Keratinocyte (primary cell): ENCODE measurements around the gene EPHB2. TPM values are rescaled to one million over a fixed set of nuclear protein-coding genes. Genes with fewer than 3 reads are reported as not detected.

Experiments
- DNase-seq: peaks from one replicate; pipeline ENCODE4 v3.0.0-alpha.2; 2011; ENCODE audit warnings: low read depth, missing footprints, low spot score
- FAIRE-seq: peaks from 2 replicates; lab custom pipeline; 2011; peaks lifted over from hg19 to GRCh38; lab: Jason Lieb, UNC
- H2AFZ ChIP-seq: 2 replicates; pipeline ENCODE4 v1.6.0; 2012; ENCODE audit warnings: low read length, control low read depth, inconsistent platforms; ENCODE audit not compliant: control insufficient read depth
- H3K27ac ChIP-seq: 2 replicates; pipeline ENCODE4 v1.5.1; 2011; ENCODE audit warnings: low read length; ENCODE audit not compliant: control insufficient read depth, insufficient read depth
- H3K27me3 ChIP-seq: 3 replicates; pipeline ENCODE4 v1.6.0; 2011; ENCODE audit warnings: low read length; ENCODE audit not compliant: control insufficient read depth, insufficient read depth; ENCODE audit errors: extremely low read depth
- H3K36me3 ChIP-seq, 2 experiments: 2 replicates in 1 of 2; 3 replicates in 1 of 2; pipeline ENCODE4 v1.5.1; 2011; ENCODE audit warnings: low read length in 2 of 2, mild to moderate bottlenecking in 1 of 2; ENCODE audit not compliant: control insufficient read depth in 2 of 2, insufficient read depth in 2 of 2; ENCODE audit errors: extremely low read depth in 1 of 2
- H3K4me1 ChIP-seq: 3 replicates; pipeline ENCODE4 v1.5.1; 2011; ENCODE audit warnings: low read length; ENCODE audit not compliant: control insufficient read depth, insufficient read depth; ENCODE audit errors: extremely low read depth
- H3K4me2 ChIP-seq: 3 replicates; pipeline ENCODE4 v1.6.0; 2011; ENCODE audit warnings: low read depth, low read length; ENCODE audit not compliant: control insufficient read depth, insufficient read depth; ENCODE audit errors: extremely low read depth
- H3K4me3 ChIP-seq, 3 experiments: fragments of 200-600 bp in 1 of 3; sonication (generic) in 1 of 3; 2 replicates in 2 of 3; 3 replicates in 1 of 3; pipeline ENCODE4 v1.5.1; 2011 to 2016; ENCODE audit warnings: low read length in 3 of 3, mild to moderate bottlenecking in 3 of 3, control low read depth in 2 of 3, inconsistent platforms in 1 of 3, low read depth in 1 of 3, mixed read lengths in 1 of 3, mixed run types in 1 of 3, moderate library complexity in 1 of 3; ENCODE audit not compliant: control insufficient read depth in 2 of 3, insufficient read depth in 2 of 3; ENCODE audit errors: extremely low read depth in 1 of 3
- H3K79me2 ChIP-seq: 2 replicates; pipeline ENCODE4 v1.6.0; 2012; ENCODE audit warnings: low read length; ENCODE audit not compliant: control insufficient read depth, insufficient read depth
- H3K9ac ChIP-seq: 3 replicates; pipeline ENCODE4 v1.6.0; 2011; ENCODE audit warnings: low read length; ENCODE audit not compliant: control insufficient read depth, insufficient read depth; ENCODE audit errors: extremely low read depth
- H3K9me1 ChIP-seq: 3 replicates; pipeline ENCODE4 v1.6.0; 2011; ENCODE audit warnings: low read length; ENCODE audit not compliant: control insufficient read depth, insufficient read depth; ENCODE audit errors: extremely low read depth
- H3K9me3 ChIP-seq: 2 replicates; pipeline ENCODE4 v1.5.1; 2012; ENCODE audit warnings: low read depth, low read length; ENCODE audit not compliant: control insufficient read depth
- H4K20me1 ChIP-seq: 3 replicates; pipeline ENCODE4 v1.6.0; 2011; ENCODE audit warnings: low read length; ENCODE audit not compliant: control insufficient read depth, insufficient read depth; ENCODE audit errors: extremely low read depth
- EZH2 ChIP-seq: IDR thresholded peaks from one replicate; pipeline ENCODE4 v1.6.1; 2012; ENCODE audit warnings: inconsistent platforms, mild to moderate bottlenecking, low read length, moderate library complexity
- dilution Hi-C: fragments of 300-500 bp; cut with MboI; formaldehyde crosslinking; loops from one replicate; pipeline ENCODE4 v1.7.0; 2020; ENCODE audit warnings: low sequenced_read_pairs; ENCODE audit not compliant: extremely low pct_ligation_motif_present
- polyA plus RNA-seq, 5 experiments: library from polyadenylated mRNA; depleted of rRNA in 3 of 5; stranded (reverse) in 3 of 5; stranded (forward) in 1 of 5; unstranded in 1 of 5; fragments of >200 nt; gene quantifications; 1 replicate in 1 of 5; 2 replicates in 3 of 5; 3 replicates in 1 of 5; pipeline versions ENCODE4 v1.2.1 to v1.2.3, GENCODE V29; 2011 to 2012; ENCODE audit warnings: missing spikeins in 2 of 5, low read depth in 1 of 5, low replicate concordance in 1 of 5
- TF ChIP-seq, protein P1 (sequence below), 3 experiments: IDR thresholded peaks in 1 of 3; conservative IDR thresholded peaks in 1 of 3; optimal IDR thresholded peaks in 1 of 3; 2 replicates in 2 of 3; 3 replicates in 1 of 3; pipeline versions ENCODE3 to v1.5.1; 2011; ENCODE audit warnings: low read length in 3 of 3, mild to moderate bottlenecking in 3 of 3, moderate library complexity in 2 of 3, control low read depth in 1 of 3, inconsistent platforms in 1 of 3; ENCODE audit not compliant: insufficient read depth in 2 of 3; ENCODE audit errors: extremely low read depth in 1 of 3

EPHB2 gene
- polyA plus RNA-seq, 1 donor (not counting 4 experiments of a cell fraction or from before 2014, with no cell fraction given), result 0.10 TPM

DNA sequence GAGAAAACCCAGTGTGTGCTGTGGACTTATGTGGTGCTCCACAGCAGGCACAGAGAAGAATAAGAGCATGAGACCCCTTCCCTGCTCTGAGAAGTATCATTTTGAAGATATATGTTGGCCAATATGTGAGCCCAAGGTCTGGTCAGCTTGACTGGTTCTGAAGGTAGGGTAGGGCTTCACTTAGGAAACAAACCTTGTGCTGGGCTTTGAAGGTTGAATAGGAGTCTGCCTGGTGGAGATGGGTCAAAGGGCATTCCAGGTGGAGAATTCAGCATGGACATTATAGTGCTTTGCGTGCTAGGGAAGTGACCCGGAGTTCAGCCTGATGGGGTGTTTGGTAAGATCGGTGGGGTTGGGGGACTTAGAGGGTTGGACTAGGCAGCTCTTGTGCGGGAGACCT lies 99.1 kb downstream of the EPHB2 start:
- no peaks in the 10 kb centered on the region for H3K9me1 ChIP-seq
- H3K9me3 ChIP-seq, result no peaks in the 10 kb centered on the region
- H4K20me1 ChIP-seq, result no peaks in the 10 kb centered on the region
- H3K36me3 ChIP-seq, result no peaks in the 10 kb centered on the region
- no peak for TF ChIP-seq EZH2
- H3K79me2 ChIP-seq, result no peaks in the 10 kb centered on the region
- FAIRE-seq (no peak), DNase-seq (no peak)
- dilution Hi-C loops, result no loop called here
- peaks cover 16% of the 10 kb centered on the region for H3K4me1 ChIP-seq
- H3K9ac ChIP-seq, result no peak overlapping the region
- H3K4me3 ChIP-seq, result no peak overlapping the region
- H2AFZ ChIP-seq, result no peak overlapping the region
- H3K27me3 ChIP-seq, result no peaks in the 10 kb centered on the region
- no peak overlapping the region for H3K4me2 ChIP-seq
- H3K27ac ChIP-seq, result no peak overlapping the region

DNA sequence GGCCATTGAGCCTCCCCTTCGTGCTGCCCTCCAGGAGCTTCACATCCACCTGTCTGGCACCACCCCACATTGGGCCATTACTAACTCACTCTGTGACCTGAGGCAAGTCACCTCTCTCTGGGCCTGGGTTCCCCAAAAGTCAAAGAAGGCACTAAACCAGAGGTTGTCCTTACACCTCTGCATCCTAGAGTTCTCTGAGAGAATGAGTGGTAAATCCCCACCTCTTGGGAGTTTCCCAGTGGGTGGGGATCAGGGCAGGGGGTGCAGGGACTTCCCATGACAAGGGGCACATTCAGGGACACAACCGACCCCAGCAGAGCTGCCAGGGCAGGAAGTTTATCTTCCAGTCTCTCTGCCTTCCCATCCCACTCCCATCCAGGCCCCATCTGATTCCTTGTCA lies 99.7 kb downstream of the EPHB2 start:
- FAIRE-seq, result no peak
- no peak overlapping the region for H3K27ac ChIP-seq
- H3K9me1 ChIP-seq, result no peaks in the 10 kb centered on the region
- H3K4me1 ChIP-seq, result peaks cover 14% of the 10 kb centered on the region
- H3K79me2 ChIP-seq, result no peaks in the 10 kb centered on the region
- dilution Hi-C loops, result no loop called here
- H3K4me2 ChIP-seq, result no peak overlapping the region
- H3K9ac ChIP-seq, result no peak overlapping the region
- DNase-seq, result no peak
- no peaks in the 10 kb centered on the region for H3K9me3 ChIP-seq
- TF ChIP-seq, protein P1, sequence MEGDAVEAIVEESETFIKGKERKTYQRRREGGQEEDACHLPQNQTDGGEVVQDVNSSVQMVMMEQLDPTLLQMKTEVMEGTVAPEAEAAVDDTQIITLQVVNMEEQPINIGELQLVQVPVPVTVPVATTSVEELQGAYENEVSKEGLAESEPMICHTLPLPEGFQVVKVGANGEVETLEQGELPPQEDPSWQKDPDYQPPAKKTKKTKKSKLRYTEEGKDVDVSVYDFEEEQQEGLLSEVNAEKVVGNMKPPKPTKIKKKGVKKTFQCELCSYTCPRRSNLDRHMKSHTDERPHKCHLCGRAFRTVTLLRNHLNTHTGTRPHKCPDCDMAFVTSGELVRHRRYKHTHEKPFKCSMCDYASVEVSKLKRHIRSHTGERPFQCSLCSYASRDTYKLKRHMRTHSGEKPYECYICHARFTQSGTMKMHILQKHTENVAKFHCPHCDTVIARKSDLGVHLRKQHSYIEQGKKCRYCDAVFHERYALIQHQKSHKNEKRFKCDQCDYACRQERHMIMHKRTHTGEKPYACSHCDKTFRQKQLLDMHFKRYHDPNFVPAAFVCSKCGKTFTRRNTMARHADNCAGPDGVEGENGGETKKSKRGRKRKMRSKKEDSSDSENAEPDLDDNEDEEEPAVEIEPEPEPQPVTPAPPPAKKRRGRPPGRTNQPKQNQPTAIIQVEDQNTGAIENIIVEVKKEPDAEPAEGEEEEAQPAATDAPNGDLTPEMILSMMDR (optimal IDR thresholded peaks at IDR 0.05 in 1 of 3, IDR thresholded peaks at IDR 0.05 in 1 of 3, conservative IDR thresholded peaks at IDR 0.05 in 1 of 3; ENCODE audit: extremely low read depth in 1 of 3, insufficient read depth in 2 of 3, low read length in 3 of 3), result no peak
- TF ChIP-seq EZH2, result no peak
- H4K20me1 ChIP-seq, result no peaks in the 10 kb centered on the region
- H3K36me3 ChIP-seq, result no peaks in the 10 kb centered on the region
- no peaks in the 10 kb centered on the region for H3K27me3 ChIP-seq
- no peak overlapping the region for H2AFZ ChIP-seq
- H3K4me3 ChIP-seq, result no peak overlapping the region
